Fibroblast of the aortic adventitia (primary cell): Measurements from ENCODE around the gene ATG9A. TPM values are rescaled to one million over a fixed set of nuclear protein-coding genes. Genes with fewer than 3 reads are reported as not detected.

ENCODE experiments used
- DNase-seq: peaks from one replicate; pipeline ENCODE4 v3.0.0-alpha.2; 2010; ENCODE audit warnings: low read depth
- H3K4me3 ChIP-seq: 2 replicates; pipeline ENCODE4 v1.5.1; 2011; ENCODE audit warnings: low read depth, mild to moderate bottlenecking, control low read depth, low read length, moderate library complexity
- total RNA-seq: library from RNA; depleted of rRNA; stranded (reverse); fragments of >200 nt; gene quantifications from 2 replicates; pipeline ENCODE4 v1.2.3, GENCODE V29; 2012; ENCODE audit warnings: low replicate concordance
- TF ChIP-seq, protein P1 (sequence below): IDR thresholded peaks from 2 replicates; pipeline ENCODE4 v1.5.1; 2011; ENCODE audit warnings: mild to moderate bottlenecking, low read length, control low read depth, inconsistent platforms; ENCODE audit not compliant: insufficient read depth

The ATG9A gene
- total RNA-seq, 1 donor, result 56.9 TPM

DNA sequence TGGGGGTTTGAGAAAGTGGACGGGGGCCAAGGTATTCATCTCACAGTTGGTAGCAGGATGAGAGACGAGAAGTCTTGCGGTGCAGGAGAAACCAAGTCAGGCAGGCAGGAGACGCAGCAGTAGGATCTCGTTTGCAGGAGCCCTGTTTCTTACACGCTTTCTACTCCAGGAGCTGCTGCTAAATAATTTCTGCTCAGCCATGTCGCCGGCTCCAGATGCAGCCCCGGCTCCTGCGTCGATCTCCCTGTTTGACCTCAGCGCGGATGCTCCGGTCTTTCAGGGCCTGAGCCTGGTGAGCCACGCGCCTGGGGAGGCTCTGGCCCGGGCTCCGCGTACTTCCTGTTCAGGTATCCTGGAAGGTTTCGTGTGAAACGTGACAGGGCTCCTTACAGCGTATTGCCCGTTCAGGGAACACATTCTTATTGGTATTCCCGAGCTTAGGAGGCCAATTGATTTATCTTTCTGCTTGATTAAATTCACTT, 664 bp upstream of the ATG9A start:
- peak overlapping the region; percentile 95 for H3K4me3 ChIP-seq
- no peak for DNase-seq
- TF ChIP-seq, protein P1, sequence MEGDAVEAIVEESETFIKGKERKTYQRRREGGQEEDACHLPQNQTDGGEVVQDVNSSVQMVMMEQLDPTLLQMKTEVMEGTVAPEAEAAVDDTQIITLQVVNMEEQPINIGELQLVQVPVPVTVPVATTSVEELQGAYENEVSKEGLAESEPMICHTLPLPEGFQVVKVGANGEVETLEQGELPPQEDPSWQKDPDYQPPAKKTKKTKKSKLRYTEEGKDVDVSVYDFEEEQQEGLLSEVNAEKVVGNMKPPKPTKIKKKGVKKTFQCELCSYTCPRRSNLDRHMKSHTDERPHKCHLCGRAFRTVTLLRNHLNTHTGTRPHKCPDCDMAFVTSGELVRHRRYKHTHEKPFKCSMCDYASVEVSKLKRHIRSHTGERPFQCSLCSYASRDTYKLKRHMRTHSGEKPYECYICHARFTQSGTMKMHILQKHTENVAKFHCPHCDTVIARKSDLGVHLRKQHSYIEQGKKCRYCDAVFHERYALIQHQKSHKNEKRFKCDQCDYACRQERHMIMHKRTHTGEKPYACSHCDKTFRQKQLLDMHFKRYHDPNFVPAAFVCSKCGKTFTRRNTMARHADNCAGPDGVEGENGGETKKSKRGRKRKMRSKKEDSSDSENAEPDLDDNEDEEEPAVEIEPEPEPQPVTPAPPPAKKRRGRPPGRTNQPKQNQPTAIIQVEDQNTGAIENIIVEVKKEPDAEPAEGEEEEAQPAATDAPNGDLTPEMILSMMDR, result no peak

GRCh38 chr2:219228911-219229304, 528 bp downstream of the ATG9A start:
- DNase-seq, result no peak
- peak overlapping the region; percentile 86 for H3K4me3 ChIP-seq
- TF ChIP-seq, protein P1, result no peak

GRCh38 chr2:219228041-219228910, 1.2 kb downstream of the ATG9A start:
- TF ChIP-seq, protein P1, result no peak
- H3K4me3 ChIP-seq, result peak overlapping the region; percentile 86
- DNase-seq, result peak; percentile 14

DNA sequence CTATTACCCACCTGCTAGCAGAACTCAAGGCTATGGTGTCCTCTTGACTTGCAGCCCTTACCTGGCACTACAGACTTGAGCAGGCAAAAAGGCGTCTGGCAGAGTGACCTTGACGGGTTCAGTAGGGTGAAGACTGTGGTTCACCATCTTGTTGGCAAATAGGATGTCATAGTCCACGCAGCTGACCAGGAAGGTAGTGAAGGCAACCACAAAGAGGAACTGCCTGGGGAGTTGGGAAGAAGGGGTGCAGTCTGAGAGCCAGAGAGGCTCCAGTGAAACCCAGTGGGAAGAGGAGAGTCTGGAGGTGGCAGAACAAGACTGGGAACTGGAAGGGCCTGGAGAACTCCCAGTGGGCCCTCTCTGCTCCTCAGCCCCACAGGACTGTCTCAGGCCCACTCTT, 4.1 kb downstream of the ATG9A start:
- no peak for DNase-seq
- H3K4me3 ChIP-seq, result no peak overlapping the region
- TF ChIP-seq, protein P1, result no peak

DNA sequence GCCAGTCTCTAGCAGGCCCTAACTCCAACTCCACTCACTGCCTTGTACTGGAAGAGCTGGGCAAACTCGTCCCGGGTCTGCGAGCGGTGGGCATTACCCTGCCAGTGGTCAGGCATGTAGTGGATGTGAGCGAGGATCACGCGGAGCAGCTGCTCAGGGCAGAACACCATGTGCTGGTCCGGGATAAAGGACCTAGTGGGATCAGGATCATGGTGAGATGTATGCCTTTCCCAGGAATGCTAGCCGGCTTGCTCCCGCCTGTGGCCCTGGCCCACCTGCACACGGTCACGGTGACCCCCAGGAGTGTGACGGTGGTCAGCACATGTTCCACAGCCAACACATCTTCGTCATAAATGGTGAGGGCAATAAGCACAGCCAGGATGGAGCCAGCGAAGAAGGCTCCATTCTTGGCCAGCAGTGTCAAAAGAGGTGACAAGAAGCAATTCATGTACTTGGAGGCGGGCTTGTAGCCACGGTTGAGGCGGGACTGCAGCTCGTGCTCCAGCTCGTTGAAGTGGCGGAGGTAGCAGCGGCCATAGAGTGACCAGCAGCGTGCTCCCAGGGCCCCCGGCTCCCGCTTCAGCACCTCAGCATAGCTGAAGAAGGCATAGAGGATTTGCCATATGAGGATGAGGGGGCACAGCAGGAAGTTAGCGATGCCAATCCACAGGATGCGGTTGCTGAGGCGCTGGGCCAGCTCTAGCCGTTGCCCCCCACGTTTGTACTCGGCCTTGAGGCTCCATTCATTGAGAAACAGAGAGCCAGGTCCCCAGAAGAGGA, 5.4 kb downstream of the ATG9A start:
- no peak for DNase-seq
- H3K4me3 ChIP-seq, result no peak overlapping the region
- TF ChIP-seq, protein P1, result no peak

DNA sequence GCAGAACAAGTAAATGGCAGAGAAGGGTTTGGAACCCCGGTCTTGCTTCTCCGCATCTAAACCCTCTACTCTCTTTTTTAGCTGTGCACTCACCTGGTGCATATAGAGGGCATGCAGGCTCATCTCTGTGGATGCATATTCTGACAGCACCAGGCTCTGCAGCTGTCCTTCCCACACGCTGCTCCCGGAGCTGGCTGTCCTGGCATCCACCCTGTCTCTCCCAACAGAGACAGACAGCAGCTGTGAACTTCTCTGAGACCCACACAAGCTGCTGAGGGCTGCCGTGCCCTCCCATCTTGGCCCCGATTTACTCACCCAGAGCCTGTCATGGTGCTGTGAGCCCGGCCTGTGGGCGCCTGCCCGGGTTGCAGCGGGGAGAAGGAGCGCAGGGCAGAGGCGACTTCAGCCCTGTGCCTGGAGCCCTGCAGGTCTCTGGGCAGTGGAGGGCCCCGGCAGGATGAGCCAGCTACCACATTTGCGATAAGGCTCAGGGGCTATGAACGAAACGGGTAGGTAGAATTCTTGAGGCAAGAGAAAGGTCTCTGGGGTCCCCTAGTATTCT, 7.4 kb downstream of the ATG9A start:
- DNase-seq, result no peak
- TF ChIP-seq, protein P1, result no peak
- H3K4me3 ChIP-seq, result no peak overlapping the region
